WTC11 (cell line): ENCODE results near the gene ITPK1. TPM values are rescaled to one million over a fixed set of nuclear protein-coding genes. Genes with fewer than 3 reads are reported as not detected.

ENCODE experiments used
- ATAC-seq: fragments of 200-7000 bp; cut with Tn5 transposase; 2 replicates; pipeline ENCODE4 v1.10.0; 2021; ENCODE audit warnings: mild to moderate bottlenecking, moderate library complexity
- CTCF ChIA-PET: fragments of 300-600 bp; sonication (Branson Sonifier 250); formaldehyde crosslinking; loops from one replicate; lab custom pipeline; 2021; ENCODE audit warnings: antibody characterized with exemption; lab: Charles Lee
- POLR2A ChIA-PET: fragments of 350-600 bp; sonication (Branson Sonifier 250); formaldehyde crosslinking; loops from one replicate; lab custom pipeline; 2021; ENCODE audit warnings: antibody characterized with exemption; lab: Charles Lee
- DNase-seq: peaks from one replicate; pipeline ENCODE4 v3.0.0; 2021; ENCODE audit warnings: low spot score
- H3K27ac Mint-ChIP-seq: 2 replicates; pipeline ENCODE4 v1.8.0; 2021; ENCODE audit warnings: mixed read lengths
- H3K27me3 Mint-ChIP-seq: 2 replicates; pipeline ENCODE4 v1.8.0; 2021; ENCODE audit warnings: low read depth, mild to moderate bottlenecking, moderate library complexity, mixed read lengths
- H3K36me3 Mint-ChIP-seq: 2 replicates; pipeline ENCODE4 v1.8.0; 2021; ENCODE audit warnings: mixed read lengths
- H3K4me1 Mint-ChIP-seq: 2 replicates; pipeline ENCODE4 v1.8.0; 2022; ENCODE audit warnings: mixed read lengths
- H3K4me3 Mint-ChIP-seq: 2 replicates; pipeline ENCODE4 v1.8.0; 2021; ENCODE audit warnings: mild to moderate bottlenecking, moderate library complexity, mixed read lengths
- H3K9me3 Mint-ChIP-seq: 2 replicates; pipeline ENCODE4 v1.8.0; 2021; ENCODE audit warnings: mixed read lengths
- ELF4 ChIP-seq: sonication (generic); formaldehyde crosslinking; IDR thresholded peaks from 2 replicates; pipeline ENCODE4 v1.8.1; 2022; ENCODE audit warnings: low read depth, mild to moderate bottlenecking, moderate library complexity, missing genetic modification reagents
- ETV6 ChIP-seq: sonication (generic); formaldehyde crosslinking; IDR thresholded peaks from 2 replicates; pipeline ENCODE4 v1.8.1; 2022; ENCODE audit warnings: mild to moderate bottlenecking, missing genetic modification reagents
- FOXJ3 ChIP-seq: sonication (generic); formaldehyde crosslinking; IDR thresholded peaks from 2 replicates; pipeline ENCODE4 v1.9.0; 2021; ENCODE audit warnings: missing genetic modification reagents, mild to moderate bottlenecking, borderline replicate concordance
- FOXP1 ChIP-seq: sonication (generic); formaldehyde crosslinking; IDR thresholded peaks from 2 replicates; pipeline ENCODE4 v1.8.0; 2022; ENCODE audit warnings: missing genetic modification reagents, mild to moderate bottlenecking, moderate library complexity, borderline replicate concordance
- FOXP4 ChIP-seq: sonication (generic); formaldehyde crosslinking; IDR thresholded peaks from 2 replicates; pipeline ENCODE4 v1.8.0; 2022; ENCODE audit warnings: mild to moderate bottlenecking, missing genetic modification reagents
- GTF2I ChIP-seq: fragments of 250-450 bp; sonication (Bioruptor Pico); conservative IDR thresholded peaks from 2 replicates; pipeline ENCODE4 v1.4.0; 2021; ENCODE audit warnings: mild to moderate bottlenecking
- MLX ChIP-seq: sonication (generic); formaldehyde crosslinking; IDR thresholded peaks from 2 replicates; pipeline ENCODE4 v1.8.1; 2023; ENCODE audit warnings: mild to moderate bottlenecking, missing genetic modification reagents, moderate library complexity
- NFATC4 ChIP-seq: fragments of 250-450 bp; sonication (Bioruptor Pico); IDR thresholded peaks from 2 replicates; pipeline ENCODE4 v1.9.0; 2021; ENCODE audit warnings: mild to moderate bottlenecking
- NR1H2 ChIP-seq: sonication (generic); formaldehyde crosslinking; IDR thresholded peaks from 2 replicates; pipeline ENCODE4 v1.9.0; 2021; ENCODE audit warnings: mild to moderate bottlenecking, moderate library complexity, missing genetic modification reagents
- OVOL2 ChIP-seq: fragments of 250-450 bp; sonication (Bioruptor Pico); IDR thresholded peaks from 2 replicates; pipeline ENCODE4 v1.9.0; 2021; ENCODE audit warnings: mild to moderate bottlenecking, borderline replicate concordance
- PRDM15 ChIP-seq: sonication (generic); formaldehyde crosslinking; IDR thresholded peaks from 2 replicates; pipeline ENCODE4 v1.8.0; 2022; ENCODE audit warnings: missing genetic modification reagents
- TCF7 ChIP-seq: sonication (generic); formaldehyde crosslinking; IDR thresholded peaks from 2 replicates; pipeline ENCODE4 v1.8.0; 2022; ENCODE audit warnings: mild to moderate bottlenecking, low read depth, missing genetic modification reagents, moderate library complexity
- TEAD1 ChIP-seq: sonication (generic); formaldehyde crosslinking; IDR thresholded peaks from 2 replicates; pipeline ENCODE4 v1.8.0; 2022; ENCODE audit warnings: mild to moderate bottlenecking, missing genetic modification reagents
- ZNF121 ChIP-seq: sonication (generic); formaldehyde crosslinking; IDR thresholded peaks from 2 replicates; pipeline ENCODE4 v1.8.0; 2023; ENCODE audit warnings: missing genetic modification reagents
- ZNF219 ChIP-seq: sonication (generic); formaldehyde crosslinking; IDR thresholded peaks from 2 replicates; pipeline ENCODE4 v1.8.0; 2023; ENCODE audit warnings: missing genetic modification reagents, mild to moderate bottlenecking, borderline replicate concordance
- ZNF416 ChIP-seq: fragments of 250-450 bp; sonication (Bioruptor Pico); IDR thresholded peaks from 2 replicates; pipeline ENCODE4 v1.9.0; 2021; ENCODE audit warnings: mild to moderate bottlenecking, inconsistent platforms
- ZNF425 ChIP-seq: fragments of 250-450 bp; sonication (Bioruptor Pico); conservative IDR thresholded peaks from 2 replicates; pipeline ENCODE4 v1.9.0; 2021; ENCODE audit warnings: mild to moderate bottlenecking
- total RNA-seq: library from RNA; stranded (reverse); gene quantifications from 3 replicates; pipeline ENCODE4 v1.2.3, GENCODE V29; 2021
- TF ChIP-seq, protein P1 (sequence below): fragments of 250-450 bp; sonication (Bioruptor Pico); IDR thresholded peaks from 2 replicates; pipeline ENCODE4 v1.8.0; 2021; ENCODE audit warnings: mild to moderate bottlenecking

The ITPK1 gene
- total RNA-seq, 1 experiment from 2014 or later = 144 TPM

DNA sequence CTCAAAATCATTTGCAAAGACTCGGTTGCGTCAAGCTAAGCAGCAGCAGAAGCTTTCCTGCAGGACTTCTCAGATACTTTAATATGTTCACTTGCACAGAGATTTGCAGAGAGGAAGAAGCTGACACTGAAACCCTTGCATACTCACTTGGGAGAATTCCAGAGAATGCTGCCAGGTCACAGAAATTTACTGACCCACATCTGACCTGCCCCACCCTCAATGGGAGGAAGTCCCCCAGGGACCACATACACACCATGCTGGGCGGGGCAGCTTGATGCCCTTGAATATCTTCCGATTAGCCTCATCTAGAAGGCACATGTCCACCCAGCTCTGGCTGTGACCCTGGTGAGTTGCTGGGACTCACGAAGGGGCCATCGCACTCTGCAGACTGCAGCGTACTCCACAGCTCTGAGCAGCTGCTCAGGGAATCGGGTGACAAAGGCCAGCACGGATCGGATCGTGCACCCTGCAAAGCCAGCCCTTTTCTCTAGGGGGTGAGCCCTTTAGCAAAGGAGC lies 83.2 kb downstream of the ITPK1 start (continued):
- TF ChIP-seq MLX = no peak
- no peak for TF ChIP-seq TCF7 (CRISPR knock-in tag)
- TF ChIP-seq OVOL2 (CRISPR knock-in tag) = no peak
- TF ChIP-seq, protein P1, sequence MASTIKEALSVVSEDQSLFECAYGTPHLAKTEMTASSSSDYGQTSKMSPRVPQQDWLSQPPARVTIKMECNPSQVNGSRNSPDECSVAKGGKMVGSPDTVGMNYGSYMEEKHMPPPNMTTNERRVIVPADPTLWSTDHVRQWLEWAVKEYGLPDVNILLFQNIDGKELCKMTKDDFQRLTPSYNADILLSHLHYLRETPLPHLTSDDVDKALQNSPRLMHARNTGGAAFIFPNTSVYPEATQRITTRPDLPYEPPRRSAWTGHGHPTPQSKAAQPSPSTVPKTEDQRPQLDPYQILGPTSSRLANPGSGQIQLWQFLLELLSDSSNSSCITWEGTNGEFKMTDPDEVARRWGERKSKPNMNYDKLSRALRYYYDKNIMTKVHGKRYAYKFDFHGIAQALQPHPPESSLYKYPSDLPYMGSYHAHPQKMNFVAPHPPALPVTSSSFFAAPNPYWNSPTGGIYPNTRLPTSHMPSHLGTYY (CRISPR knock-in tag) = no peak
- TF ChIP-seq, all 79 proteins: peak for 0

DNA sequence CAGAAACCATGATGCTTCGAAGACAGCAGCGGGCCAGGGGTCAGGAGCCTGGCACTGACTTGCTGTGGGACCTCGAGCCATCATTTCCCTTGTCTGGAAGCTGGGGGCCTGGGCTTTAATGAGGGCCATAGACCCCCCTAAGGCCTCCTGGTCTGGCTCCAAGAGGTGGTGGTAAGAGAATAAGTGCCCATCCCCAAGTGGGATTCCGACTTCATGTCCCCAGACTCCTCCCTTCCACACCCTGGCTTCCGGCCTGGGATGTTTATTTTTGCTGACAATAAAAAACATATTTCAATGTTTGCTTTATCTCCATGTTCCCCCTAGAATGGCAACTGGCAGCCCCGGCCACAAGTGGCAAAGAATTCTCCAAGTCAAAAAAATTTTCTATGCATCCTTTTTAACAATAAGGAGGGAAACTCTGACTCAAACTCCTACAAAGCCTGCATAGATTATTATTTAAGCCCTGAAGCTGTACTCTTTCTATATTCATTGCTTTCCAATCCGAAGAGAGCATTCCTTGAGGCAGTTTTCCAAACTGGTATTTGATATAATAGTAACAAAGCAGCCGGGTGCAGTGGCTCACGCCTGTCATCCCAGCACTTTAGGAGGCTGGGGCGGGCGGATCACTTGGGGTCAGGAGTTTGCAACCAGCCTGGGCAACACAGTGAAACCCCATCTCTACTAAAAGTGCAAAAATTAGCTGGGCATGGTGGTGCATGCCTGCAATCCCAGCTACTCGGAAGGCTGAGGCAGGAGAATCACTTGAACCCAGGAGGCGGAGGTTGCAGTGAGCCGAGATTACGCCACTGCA lies 84.0 kb downstream of the ITPK1 start:
- H3K27me3 Mint-ChIP-seq = no peaks in the 10 kb centered on the region
- H3K9me3 Mint-ChIP-seq = no peaks in the 10 kb centered on the region
- CTCF ChIA-PET = interaction anchor here (0.7 to 3.7 kb wide), 4 partner anchors 12 to 84 kb away, joined by 3 to 29 read pairs (median 4); partner anchors contain the start of gene ITPK1
- H3K36me3 Mint-ChIP-seq = no peaks in the 10 kb centered on the region
- no peak for TF ChIP-seq FOXJ3
- peak; percentile 24; the same call in 1 of the 2 replicates for TF ChIP-seq ZNF121 (CRISPR knock-in tag)
- no peak for TF ChIP-seq NFATC4 (CRISPR knock-in tag)
- TF ChIP-seq, all 79 proteins: peak for 1
- no peak for DNase-seq
- POLR2A ChIA-PET = no interaction called here
- no peak overlapping the region for H3K4me3 Mint-ChIP-seq
- no peak overlapping the region for H3K27ac Mint-ChIP-seq
- peaks cover 53% of the 10 kb centered on the region for H3K4me1 Mint-ChIP-seq
- ATAC-seq = no peak

GRCh38 chr14:93030761-93031160 lies 85.0 kb downstream of the ITPK1 start:
- H3K27me3 Mint-ChIP-seq = no peaks in the 10 kb centered on the region
- POLR2A ChIA-PET = no interaction called here
- TF ChIP-seq FOXP1 (CRISPR knock-in tag) (no peak), ZNF425 (CRISPR knock-in tag) (no peak), NR1H2 (CRISPR knock-in tag) (no peak), ELF4 (no peak), MLX (no peak), ZNF219 (CRISPR knock-in tag) (no peak), TCF7 (CRISPR knock-in tag) (no peak)
- TF ChIP-seq, all 79 proteins: peak for 0
- Mint-ChIP-seq H3K4me1 (peaks cover 56% of the 10 kb centered on the region), H3K27ac (no peak overlapping the region; the same call in 1 of the 2 replicates), H3K4me3 (no peak overlapping the region), H3K9me3 (no peaks in the 10 kb centered on the region), H3K36me3 (no peaks in the 10 kb centered on the region)
- CTCF ChIA-PET = no interaction called here
- ATAC-seq (no peak), DNase-seq (no peak)

DNA sequence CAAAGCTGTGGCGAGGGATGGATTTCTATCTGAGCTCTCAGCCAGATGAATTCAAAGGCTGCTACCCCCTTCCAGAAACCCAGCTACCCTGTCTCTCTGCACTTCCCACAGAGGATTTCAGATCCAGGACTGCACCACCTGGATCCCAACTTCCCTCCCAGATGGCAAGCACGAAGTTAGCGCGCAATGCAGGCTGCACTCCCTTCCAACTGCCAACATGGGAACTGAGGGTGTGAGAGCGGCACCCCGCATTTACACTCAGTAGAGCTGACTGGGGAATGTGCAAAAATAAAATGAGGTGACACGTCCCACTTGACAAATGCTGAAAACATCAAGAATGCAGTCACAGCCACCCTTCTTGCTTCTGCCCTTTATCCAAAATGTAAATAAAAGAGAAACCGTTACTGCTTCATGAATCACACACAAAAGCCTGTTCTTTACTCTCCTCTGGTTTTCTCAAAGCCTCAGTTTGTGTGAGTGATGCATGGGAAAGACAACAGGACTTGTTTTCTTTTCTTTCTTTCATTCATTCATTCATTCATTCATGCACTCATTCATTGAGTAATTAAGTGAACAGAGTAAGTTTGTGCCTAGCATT lies 85.7 kb downstream of the ITPK1 start:
- Mint-ChIP-seq H3K36me3 (no peaks in the 10 kb centered on the region), H3K4me3 (no peak overlapping the region), H3K27ac (peak overlapping the region; percentile 58; the same call in 1 of the 2 replicates), H3K27me3 (no peaks in the 10 kb centered on the region), H3K9me3 (no peaks in the 10 kb centered on the region), H3K4me1 (peaks cover 60% of the 10 kb centered on the region)
- CTCF ChIA-PET = no interaction called here
- POLR2A ChIA-PET = interaction anchor here (0.7 kb wide), 1 partner anchor 122 kb away, joined by 3 read pairs; no protein-coding TSS in a partner anchor
- no peak for ATAC-seq
- DNase-seq = no peak
- TF ChIP-seq GTF2I (no peak), PRDM15 (CRISPR knock-in tag) (no peak), FOXP4 (no peak), TEAD1 (CRISPR knock-in tag) (no peak), ZNF416 (CRISPR knock-in tag) (no peak), ETV6 (no peak)
